K562 (cell line): ENCODE data around the gene UBE2J2. TPM values are rescaled to one million over a fixed set of nuclear protein-coding genes. Genes with fewer than 3 reads are reported as not detected.

Source experiments
- ADNP ChIP-seq: fragments of 200-800 bp; sonication (Bioruptor generic); IDR thresholded peaks from 2 replicates; pipeline ENCODE4 v1.6.1; 2016; ENCODE audit warnings: missing genetic modification characterization, missing compliant biosample characterization
- KLF10 ChIP-seq: fragments of 250-450 bp; sonication (Bioruptor Pico); IDR thresholded peaks from 2 replicates; pipeline ENCODE4 v1.6.1; 2021; ENCODE audit warnings: matching md5 sums
- KLF16 ChIP-seq: IDR thresholded peaks from 2 replicates; pipeline ENCODE4 v1.6.1; 2016; ENCODE audit warnings: antibody characterized with exemption
- MIER1 ChIP-seq: fragments of 450-650 bp; IDR thresholded peaks from 2 replicates; pipeline ENCODE4 v1.6.1; 2016; ENCODE audit warnings: antibody characterized with exemption, mild to moderate bottlenecking, low read depth
- SMAD4 ChIP-seq: fragments of 250-450 bp; sonication (Bioruptor Pico); conservative IDR thresholded peaks from 2 replicates; pipeline ENCODE4 v1.8.0; 2021; ENCODE audit warnings: inconsistent platforms, mild to moderate bottlenecking, moderate library complexity
- ZNF507 ChIP-seq: conservative IDR thresholded peaks from 2 replicates; pipeline ENCODE4 v1.6.1; 2017; ENCODE audit warnings: missing genetic modification characterization, missing compliant biosample characterization
- ZNF764 ChIP-seq: fragments of 250-450 bp; sonication (Bioruptor Pico); IDR thresholded peaks from 2 replicates; pipeline ENCODE4 v1.4.0; 2020; ENCODE audit warnings: low read depth, mild to moderate bottlenecking, moderate library complexity
- polyA plus RNA-seq, 8 experiments: library from polyadenylated mRNA; depleted of rRNA in 4 of 8; stranded (reverse) in 5 of 8; unstranded in 3 of 8; fragments of >200 nt; fragmentation: Nextera tagmentation in 2 of 8; fragmentation: Illumina TruSeq in 1 of 8; extraction: Ambion mirVana in 2 of 8; extraction: Trizol in 1 of 8; gene quantifications; 2 replicates each; pipeline versions ENCODE4 v1.2.1 to v1.2.3, GENCODE V29; 2011 to 2014; ENCODE audit warnings: inconsistent platforms in 1 of 8, missing spikeins in 1 of 8
- total RNA-seq, 7 experiments: library from RNA; depleted of rRNA in 6 of 7; stranded (reverse); fragments of >200 nt in 6 of 7; fragmentation: Illumina TruSeq in 2 of 7; extraction: Trizol in 2 of 7; gene quantifications; 2 replicates each; pipeline versions ENCODE4 v1.2.1 to v1.2.3, GENCODE V29; 2011 to 2021; ENCODE audit warnings: low replicate concordance in 1 of 7
- TF ChIP-seq, protein P1 (sequence below), 2 experiments: fragments of 450-650 bp in 1 of 2; sonication (generic) in 1 of 2; formaldehyde crosslinking in 1 of 2; IDR thresholded peaks; 2 replicates each; pipeline versions ENCODE4 v1.7.1 to v1.9.0; 2016 to 2022; ENCODE audit warnings: inconsistent platforms in 1 of 2, mild to moderate bottlenecking in 1 of 2, missing genetic modification reagents in 1 of 2
- TF ChIP-seq, protein P2 (sequence below): fragments of 450-650 bp; IDR thresholded peaks from 2 replicates; pipeline ENCODE4 v1.6.1; 2016; ENCODE audit warnings: missing biosample characterization, missing genetic modification characterization
- TF ChIP-seq, protein P3 (sequence below): fragments of 250-450 bp; sonication (Bioruptor Pico); IDR thresholded peaks from 2 replicates; pipeline ENCODE4 v1.5.1; 2021; ENCODE audit warnings: mild to moderate bottlenecking

The UBE2J2 gene
- total and polyA plus RNA-seq, 9 of the 15 experiments (the other 6 are each of a cell fraction or from before 2014, with no cell fraction given): 0.93 to 112 (median 75.5) TPM

DNA sequence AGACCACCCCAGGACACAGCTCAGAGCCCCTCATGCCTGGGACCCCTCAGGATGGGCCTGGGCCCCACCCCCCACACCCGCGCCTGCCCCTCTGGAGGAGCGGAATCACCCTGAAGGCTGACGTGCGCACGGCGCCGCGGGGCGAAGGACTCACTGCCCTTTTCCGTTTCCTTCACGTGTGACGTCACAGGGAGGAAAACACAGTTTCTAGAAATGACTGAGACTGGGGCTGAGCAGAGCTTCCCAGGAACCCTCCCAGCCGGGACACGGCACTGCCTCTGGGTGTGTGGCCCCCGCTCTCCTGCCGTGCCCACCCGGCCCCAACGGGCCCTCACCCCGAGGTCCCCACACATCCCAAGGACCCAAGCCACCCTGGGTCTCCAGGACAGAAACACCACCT is 54.3 kb downstream of the UBE2J2 start (continued):
- TF ChIP-seq, protein P1, sequence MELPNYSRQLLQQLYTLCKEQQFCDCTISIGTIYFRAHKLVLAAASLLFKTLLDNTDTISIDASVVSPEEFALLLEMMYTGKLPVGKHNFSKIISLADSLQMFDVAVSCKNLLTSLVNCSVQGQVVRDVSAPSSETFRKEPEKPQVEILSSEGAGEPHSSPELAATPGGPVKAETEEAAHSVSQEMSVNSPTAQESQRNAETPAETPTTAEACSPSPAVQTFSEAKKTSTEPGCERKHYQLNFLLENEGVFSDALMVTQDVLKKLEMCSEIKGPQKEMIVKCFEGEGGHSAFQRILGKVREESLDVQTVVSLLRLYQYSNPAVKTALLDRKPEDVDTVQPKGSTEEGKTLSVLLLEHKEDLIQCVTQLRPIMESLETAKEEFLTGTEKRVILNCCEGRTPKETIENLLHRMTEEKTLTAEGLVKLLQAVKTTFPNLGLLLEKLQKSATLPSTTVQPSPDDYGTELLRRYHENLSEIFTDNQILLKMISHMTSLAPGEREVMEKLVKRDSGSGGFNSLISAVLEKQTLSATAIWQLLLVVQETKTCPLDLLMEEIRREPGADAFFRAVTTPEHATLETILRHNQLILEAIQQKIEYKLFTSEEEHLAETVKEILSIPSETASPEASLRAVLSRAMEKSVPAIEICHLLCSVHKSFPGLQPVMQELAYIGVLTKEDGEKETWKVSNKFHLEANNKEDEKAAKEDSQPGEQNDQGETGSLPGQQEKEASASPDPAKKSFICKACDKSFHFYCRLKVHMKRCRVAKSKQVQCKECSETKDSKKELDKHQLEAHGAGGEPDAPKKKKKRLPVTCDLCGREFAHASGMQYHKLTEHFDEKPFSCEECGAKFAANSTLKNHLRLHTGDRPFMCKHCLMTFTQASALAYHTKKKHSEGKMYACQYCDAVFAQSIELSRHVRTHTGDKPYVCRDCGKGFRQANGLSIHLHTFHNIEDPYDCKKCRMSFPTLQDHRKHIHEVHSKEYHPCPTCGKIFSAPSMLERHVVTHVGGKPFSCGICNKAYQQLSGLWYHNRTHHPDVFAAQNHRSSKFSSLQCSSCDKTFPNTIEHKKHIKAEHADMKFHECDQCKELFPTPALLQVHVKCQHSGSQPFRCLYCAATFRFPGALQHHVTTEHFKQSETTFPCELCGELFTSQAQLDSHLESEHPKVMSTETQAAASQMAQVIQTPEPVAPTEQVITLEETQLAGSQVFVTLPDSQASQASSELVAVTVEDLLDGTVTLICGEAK (IDR thresholded peaks at IDR 0.05): no peak
- TF ChIP-seq, protein P1 (CRISPR knock-in tag; IDR thresholded peaks at IDR 0.05): no peak
- no peak for TF ChIP-seq ADNP (tag)
- no peak for TF ChIP-seq KLF16
- TF ChIP-seq, protein P2, sequence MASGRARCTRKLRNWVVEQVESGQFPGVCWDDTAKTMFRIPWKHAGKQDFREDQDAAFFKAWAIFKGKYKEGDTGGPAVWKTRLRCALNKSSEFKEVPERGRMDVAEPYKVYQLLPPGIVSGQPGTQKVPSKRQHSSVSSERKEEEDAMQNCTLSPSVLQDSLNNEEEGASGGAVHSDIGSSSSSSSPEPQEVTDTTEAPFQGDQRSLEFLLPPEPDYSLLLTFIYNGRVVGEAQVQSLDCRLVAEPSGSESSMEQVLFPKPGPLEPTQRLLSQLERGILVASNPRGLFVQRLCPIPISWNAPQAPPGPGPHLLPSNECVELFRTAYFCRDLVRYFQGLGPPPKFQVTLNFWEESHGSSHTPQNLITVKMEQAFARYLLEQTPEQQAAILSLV (tag): no peak
- TF ChIP-seq MIER1: no peak
- no peak for TF ChIP-seq KLF10 (CRISPR knock-in tag)
- TF ChIP-seq, protein P3, sequence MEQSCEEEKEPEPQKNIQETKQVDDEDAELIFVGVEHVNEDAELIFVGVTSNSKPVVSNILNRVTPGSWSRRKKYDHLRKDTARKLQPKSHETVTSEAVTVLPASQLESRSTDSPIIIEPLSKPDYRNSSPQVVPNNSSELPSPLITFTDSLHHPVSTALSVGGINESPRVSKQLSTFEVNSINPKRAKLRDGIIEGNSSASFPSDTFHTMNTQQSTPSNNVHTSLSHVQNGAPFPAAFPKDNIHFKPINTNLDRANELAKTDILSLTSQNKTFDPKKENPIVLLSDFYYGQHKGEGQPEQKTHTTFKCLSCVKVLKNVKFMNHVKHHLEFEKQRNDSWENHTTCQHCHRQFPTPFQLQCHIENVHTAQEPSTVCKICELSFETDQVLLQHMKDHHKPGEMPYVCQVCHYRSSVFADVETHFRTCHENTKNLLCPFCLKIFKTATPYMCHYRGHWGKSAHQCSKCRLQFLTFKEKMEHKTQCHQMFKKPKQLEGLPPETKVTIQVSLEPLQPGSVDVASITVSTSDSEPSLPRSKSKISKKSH (CRISPR knock-in tag): no peak
- TF ChIP-seq SMAD4: no peak
- TF ChIP-seq ZNF507: no peak
- no peak for TF ChIP-seq ZNF764 (CRISPR knock-in tag)
